Suprapubic skin (tissue), 4 donors: Measurements from ENCODE around the gene CDK2.

Experiments used
- POLR2A ChIP-seq, 2 donors: fragments of 450-650 bp; IDR thresholded peaks; one replicate each; pipeline ENCODE4 v1.6.1; 2017; ENCODE audit warnings: antibody characterized with exemption in 2 of 2, mild to moderate bottlenecking in 2 of 2, moderate library complexity in 2 of 2
- POLR2AphosphoS5 ChIP-seq, 3 donors: sonication (generic); formaldehyde crosslinking; IDR thresholded peaks; one replicate each; pipeline ENCODE4 v1.6.1; 2017; ENCODE audit warnings: antibody characterized with exemption in 3 of 3
- TF ChIP-seq, protein P1 (sequence below), 2 donors: fragments of 200-600 bp in 1 of 2; fragments of 450-650 bp in 1 of 2; sonication (generic) in 1 of 2; IDR thresholded peaks; one replicate each; pipeline ENCODE4 v1.5.1; 2016 to 2019; ENCODE audit warnings: antibody characterized with exemption in 2 of 2, mild to moderate bottlenecking in 1 of 2, moderate library complexity in 1 of 2

DNA sequence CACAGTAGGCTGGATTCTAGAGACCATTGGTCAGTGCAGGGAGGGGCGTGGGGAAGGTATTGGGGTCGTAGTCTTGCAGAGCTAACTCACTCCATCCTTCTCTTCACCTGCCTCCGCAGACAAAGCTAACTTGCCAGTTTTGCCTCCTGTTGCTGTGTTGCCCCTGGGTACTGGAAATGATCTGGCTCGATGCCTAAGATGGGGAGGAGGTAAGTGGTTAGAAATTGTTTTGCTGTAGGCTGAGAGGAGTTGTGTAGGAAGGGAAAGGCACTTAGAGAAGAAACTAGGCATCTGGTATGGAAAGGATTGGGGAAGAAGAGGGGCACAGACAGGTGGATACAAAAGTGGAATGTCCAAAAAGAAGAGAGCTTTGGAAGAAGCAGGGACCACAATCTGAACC is 24.6 kb upstream of the CDK2 start:
- TF ChIP-seq, protein P1, sequence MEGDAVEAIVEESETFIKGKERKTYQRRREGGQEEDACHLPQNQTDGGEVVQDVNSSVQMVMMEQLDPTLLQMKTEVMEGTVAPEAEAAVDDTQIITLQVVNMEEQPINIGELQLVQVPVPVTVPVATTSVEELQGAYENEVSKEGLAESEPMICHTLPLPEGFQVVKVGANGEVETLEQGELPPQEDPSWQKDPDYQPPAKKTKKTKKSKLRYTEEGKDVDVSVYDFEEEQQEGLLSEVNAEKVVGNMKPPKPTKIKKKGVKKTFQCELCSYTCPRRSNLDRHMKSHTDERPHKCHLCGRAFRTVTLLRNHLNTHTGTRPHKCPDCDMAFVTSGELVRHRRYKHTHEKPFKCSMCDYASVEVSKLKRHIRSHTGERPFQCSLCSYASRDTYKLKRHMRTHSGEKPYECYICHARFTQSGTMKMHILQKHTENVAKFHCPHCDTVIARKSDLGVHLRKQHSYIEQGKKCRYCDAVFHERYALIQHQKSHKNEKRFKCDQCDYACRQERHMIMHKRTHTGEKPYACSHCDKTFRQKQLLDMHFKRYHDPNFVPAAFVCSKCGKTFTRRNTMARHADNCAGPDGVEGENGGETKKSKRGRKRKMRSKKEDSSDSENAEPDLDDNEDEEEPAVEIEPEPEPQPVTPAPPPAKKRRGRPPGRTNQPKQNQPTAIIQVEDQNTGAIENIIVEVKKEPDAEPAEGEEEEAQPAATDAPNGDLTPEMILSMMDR (IDR thresholded peaks at IDR 0.05) = no peak
- TF ChIP-seq POLR2A (IDR thresholded peaks at IDR 0.05) (no peak), POLR2AphosphoS5 (IDR thresholded peaks at IDR 0.05) (no peak)
